CMK (cell line): ENCODE measurements around the gene DUSP1.
"Not testable (repeated sequence)": the region's sequence is repeated elsewhere in the genome, so short reads cannot be mapped to it uniquely, and the experiment has no call there.

Source experiments
- DNase-seq: peaks from one replicate; pipeline ENCODE4 v3.0.0-alpha.2; 2010; ENCODE audit warnings: low read depth

Gene DUSP1

DNA sequence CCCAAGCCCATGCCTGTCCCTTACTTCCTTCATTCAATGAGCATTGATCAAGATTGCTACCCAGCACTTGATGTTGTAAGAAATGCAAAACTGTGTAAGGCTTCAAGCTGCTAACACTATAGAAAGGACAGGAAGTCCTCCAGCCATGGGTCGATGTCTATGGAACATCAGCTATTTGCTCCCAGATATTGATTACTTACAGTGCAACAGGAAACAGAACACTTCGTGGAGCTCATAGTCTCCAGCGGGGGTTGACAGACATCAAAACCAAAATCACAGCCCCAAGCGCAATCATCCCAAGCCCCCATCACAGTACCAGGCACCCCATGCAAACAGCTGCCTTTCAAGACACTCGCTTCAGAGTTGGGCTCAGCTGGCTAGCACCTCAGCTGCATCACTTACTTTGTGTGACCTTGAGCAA lies 26.8 kb upstream of the DUSP1 start:
- DNase-seq: no peak

GRCh38 chr5:172796306-172796705 lies 25.3 kb upstream of the DUSP1 start:
- no peak for DNase-seq

DNA sequence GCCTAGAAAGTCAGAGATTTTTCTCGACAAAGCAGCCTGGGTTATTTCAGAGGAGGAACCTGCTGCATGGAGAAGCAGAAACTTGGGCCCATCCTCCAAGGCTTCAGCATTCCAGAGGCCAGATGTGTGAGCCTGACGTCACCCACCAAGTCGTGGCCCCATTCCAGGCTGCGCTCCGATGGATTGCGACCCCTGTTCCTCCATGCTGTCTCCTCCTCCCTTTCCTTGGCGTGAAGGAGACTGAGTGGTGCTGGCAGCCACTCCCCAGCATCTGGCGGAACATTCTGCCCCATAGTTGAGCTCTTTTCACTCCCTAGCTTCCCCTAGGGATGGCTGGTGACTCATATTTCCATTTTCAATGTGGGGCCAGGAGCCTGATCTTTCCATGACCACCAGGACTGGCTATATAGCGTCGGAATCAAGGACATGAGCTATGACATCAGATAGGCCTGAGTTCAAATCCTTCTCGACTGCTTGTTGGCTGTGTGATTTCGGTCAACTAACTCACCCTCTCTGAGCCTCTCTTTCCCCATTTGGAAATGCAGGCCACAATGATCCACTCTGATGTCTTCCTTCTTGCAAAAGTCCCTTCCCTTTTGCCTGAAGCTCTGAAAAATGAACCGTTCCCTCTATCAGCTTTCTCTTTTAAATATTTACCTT lies 24.5 kb upstream of the DUSP1 start:
- DNase-seq: no peak

GRCh38 chr5:172793577-172794488 lies 22.8 kb upstream of the DUSP1 start:
- no peak for DNase-seq

DNA sequence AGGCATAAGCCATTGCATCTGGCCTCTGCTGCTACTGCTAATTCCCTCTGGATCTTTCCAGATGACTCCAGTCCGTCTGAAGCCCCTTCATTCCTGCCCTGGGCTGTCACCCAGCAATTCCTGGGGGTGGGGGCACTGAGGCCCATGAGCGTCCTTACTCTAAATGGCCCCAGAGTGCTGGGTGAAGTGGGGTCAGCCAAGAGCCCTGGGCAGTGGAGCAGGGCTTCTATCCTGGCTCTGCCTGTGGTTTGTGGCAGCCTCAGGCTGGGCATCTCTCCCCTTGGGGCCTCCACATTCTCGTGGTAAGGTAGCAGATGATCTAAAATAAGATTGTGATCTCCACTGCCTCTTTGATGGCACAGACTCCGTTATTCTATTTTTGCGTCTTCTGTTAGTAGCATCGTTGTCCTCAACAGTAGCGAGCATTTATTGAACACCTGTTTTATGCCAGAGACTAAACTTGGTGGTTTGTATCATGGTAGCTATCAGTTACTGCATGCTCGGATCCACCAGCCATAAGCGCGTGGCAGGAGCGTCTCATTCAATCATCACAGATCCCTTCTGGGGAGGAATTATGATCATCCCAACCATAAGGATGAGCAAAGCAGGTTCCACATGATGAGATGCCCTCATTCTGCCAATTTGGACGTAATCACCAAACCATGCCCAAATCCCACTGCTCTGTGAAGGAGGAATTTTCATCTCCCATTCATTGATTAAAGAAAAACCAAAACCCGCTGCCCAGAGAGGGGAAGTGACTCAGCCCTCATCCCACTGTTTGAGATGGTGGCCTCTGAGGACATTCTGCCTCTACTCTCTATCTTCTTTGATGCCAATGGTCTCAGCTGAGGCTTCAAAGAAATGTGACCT lies 21.9 kb upstream of the DUSP1 start:
- DNase-seq: no peak

DNA sequence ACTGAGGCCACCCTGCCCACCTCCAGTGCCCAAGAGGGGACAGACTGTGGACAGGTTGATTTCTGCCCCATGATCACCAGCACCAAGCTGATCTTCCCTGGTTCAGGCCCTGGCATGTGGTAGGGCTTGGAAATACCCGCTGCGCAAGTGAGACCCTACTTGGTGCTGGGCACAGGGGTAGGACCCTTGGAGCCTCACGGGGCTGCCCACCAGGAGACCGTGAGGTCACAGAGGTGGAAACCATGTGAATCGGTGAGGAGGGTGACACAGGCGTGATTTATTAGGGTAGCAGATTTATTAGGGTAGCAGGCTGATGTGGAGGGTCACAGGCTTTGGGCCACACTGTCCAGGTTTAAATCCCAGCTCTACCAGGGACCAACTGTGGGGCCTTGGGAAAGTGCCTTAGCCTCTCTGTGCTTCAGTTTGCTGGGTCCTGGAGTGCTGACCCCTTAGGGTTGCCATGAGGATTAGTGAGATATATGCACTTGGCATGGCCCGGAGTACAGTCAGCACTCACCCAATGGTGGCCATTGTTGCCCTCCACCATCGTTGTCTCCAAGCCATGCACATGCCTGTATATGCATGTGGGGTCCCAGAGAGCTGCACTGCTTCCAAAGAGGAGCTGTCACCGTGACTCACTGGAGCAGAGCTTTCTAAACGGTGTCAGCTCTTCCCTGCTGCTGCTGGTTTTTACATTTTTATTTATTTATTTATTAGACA lies 20.9 kb upstream of the DUSP1 start:
- DNase-seq: no peak

DNA sequence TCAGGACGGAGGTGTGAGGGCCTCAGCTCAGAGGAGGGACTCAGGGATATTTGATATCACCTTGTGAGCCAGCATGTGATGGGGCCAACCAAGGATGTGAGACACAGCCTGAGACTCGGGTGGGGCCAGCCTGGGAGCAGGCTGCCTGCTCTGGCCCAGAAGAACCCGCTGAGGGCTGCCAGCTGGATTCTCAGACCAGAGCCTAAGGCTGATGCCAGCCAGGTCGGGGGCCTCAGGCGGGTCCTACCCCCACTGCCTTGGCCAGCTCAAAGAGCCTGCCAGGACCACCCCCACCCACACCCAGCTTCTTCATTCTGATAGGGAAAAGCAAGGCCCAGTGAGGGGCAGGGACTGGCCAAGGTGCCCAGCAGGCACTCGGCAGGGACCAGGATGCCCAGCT lies 20.3 kb upstream of the DUSP1 start:
- no peak for DNase-seq

- no peak for DNase-seq
Observed at GRCh38 chr5:172790496-172790889, 19.5 kb upstream of the DUSP1 start.

DNA sequence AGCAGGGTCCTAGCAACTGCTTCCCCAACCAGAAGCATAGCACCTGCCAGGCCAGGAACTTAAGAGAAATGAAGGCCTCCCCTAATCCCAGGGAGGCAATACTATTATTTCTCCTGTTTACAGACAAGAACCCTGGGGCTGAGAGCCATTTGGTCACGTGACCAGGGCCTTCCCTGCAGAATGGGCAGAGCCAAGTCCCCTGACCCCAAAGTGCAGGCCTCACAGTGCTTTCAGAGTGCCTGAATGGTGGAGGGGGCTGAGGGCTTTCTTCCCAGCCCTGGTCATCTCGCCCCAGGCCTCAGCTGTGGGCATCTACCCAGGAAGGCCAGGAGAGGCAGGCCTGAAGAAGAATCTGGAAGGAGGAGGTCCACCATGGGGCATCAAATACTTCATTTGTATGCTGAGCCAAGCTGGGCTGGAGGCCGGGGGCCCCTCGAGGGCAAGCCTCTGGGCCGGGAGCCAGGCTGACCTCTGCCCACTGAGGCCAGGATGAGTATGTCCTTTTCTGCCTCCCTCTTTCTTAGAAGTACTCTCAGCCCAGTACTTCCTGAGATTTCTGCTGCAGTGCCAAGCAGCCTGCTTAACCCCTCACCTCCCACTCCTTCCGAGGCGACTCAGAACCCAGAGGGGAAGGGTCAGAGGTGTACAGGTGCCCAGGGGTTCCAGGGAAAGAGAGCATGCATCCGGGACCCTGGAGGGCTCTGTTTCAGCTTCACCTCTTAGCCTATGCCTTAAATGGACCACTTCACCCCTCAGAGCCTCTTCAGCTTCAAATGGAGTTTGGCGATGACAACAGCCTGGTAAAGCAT lies 18.9 kb upstream of the DUSP1 start:
- DNase-seq: no peak

DNA sequence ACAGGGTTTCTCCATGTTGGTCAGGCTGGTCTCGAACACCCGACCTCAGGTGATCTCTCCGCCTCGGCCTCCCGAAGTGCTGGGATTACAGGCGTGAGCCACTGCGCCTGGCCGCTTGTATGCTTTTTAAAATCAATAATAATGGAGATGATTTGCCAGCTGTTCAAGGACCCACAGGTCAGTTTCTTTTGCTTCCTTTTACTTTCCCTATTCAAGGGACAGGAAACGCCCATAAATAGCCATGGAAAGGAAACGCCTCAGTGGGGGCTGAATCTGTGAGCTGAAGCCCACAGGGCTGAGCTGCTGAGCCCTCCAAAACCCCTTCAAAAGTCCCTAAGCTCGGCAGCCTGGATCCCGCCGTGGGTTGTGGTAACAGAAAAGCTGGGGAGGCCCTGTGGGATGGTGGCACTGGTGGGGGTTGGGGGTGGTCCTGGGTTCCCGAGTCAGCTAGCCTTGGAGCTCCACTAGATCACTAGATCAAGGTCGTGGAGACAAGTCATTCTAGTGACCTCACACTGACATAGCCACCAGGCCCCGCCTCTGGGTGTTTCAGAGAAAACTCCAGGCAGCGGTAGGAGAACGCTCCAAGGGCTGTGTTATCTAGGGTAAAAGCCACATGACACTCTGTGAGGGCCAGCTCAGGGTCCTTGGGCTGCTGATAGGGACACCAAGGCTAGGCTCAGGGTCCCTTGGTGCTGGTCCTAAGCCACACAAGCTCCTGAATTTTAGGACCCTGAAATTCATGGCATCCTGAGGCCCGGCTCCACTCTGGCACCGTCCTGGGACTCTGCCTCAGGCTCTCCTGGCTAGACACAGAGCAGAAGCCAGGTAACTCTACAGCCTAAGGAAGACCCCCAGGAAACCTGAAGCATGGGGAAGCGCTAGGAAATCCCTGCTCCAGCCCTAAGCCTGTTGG lies 18.0 kb upstream of the DUSP1 start:
- no peak for DNase-seq

GRCh38 chr5:172787538-172787937 lies 16.5 kb upstream of the DUSP1 start:
- DNase-seq: not testable (repeated sequence)

- DNase-seq: no peak
Observed at GRCh38 chr5:172786736-172787462, 15.9 kb upstream of the DUSP1 start.

- no peak for DNase-seq
Observed at GRCh38 chr5:172785429-172786088, 14.6 kb upstream of the DUSP1 start.

DNA sequence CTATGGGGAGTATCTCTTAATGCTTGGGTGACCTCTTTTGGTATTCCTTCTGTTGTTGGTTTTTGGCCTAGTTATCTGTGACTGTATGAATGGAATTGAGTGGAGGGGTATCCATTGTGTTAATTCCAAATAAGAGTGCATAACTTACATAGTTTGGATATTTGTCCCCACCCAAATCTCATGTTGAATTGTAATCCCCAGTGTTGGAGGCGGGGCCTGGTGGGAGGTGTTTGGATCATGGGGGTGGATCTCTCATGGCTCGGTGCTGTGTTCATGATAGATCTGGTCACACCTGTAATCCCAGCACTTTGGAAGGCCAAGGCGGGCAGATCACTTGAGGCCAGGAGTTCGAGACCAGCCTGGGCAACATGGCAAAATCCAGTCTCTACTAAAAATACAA lies 13.2 kb upstream of the DUSP1 start:
- not testable (repeated sequence) for DNase-seq

GRCh38 chr5:172783319-172783718 lies 12.3 kb upstream of the DUSP1 start:
- not testable (repeated sequence) for DNase-seq

- no peak for DNase-seq
Observed at GRCh38 chr5:172782169-172783039, 11.4 kb upstream of the DUSP1 start.

DNA sequence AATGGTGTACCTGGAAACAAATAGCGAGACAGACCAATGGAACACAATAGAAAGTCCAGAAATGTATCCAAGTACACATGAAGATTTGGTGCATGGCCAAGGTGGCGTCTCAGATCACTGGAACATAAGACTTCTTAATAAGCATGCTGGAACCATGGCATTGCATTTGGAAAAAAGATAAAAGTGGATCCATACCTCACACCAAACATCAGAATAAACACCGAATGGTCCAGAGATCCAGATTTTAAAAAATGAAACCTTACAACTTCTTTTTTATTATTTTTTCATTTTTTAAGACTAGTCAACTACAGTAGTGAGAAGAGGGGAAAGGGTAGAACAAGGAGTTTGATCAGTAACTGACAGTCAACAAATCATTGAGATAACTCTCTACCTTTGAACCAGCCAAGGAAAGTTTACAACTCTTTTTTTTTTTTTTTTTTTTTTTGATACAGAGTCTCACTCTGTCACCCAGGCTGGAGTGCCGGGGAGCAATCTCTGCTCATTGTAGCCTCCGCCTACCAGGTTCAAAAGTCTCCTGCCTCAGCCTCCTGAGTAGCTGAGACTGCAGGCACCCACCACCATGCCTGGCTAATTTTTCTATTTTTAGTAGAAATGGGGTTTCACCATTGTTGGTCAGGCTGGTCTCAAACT lies 8.8 kb upstream of the DUSP1 start:
- no peak for DNase-seq
